Caco-2 (cell line): ENCODE results near the gene C22orf23. TPM values are rescaled to one million over a fixed set of nuclear protein-coding genes. Genes with fewer than 3 reads are reported as not detected.

Experiments used
- BruUV-seq: library from RNA; stranded (reverse); fragments of 400-500 nt; replicated peaks from 2 replicates; lab custom pipeline; 2021; lab: Mats Ljungman, UMichigan
- CTCF ChIA-PET: fragments of 300-600 bp; sonication (Branson Sonifier 250); formaldehyde crosslinking; loops from one replicate; lab custom pipeline; 2022; ENCODE audit warnings: antibody characterized with exemption; lab: Charles Lee
- POLR2A ChIA-PET: fragments of 300-600 bp; sonication (Branson Sonifier 250); formaldehyde crosslinking; loops from one replicate; lab custom pipeline; 2022; ENCODE audit warnings: antibody characterized with exemption; lab: Charles Lee
- DNase-seq, 2 experiments: peaks; one replicate each; pipeline versions ENCODE4 v3.0.0 to v3.0.0-alpha.2; 2020 to 2022
- H3K27me3 ChIP-seq: replicated peaks from 2 replicates; pipeline ENCODE4 v1.6.0; 2011; ENCODE audit warnings: low read length; ENCODE audit not compliant: control insufficient read depth, insufficient read depth
- H3K36me3 ChIP-seq: 2 replicates; pipeline ENCODE4 v1.5.1; 2011; ENCODE audit warnings: low read length; ENCODE audit not compliant: control insufficient read depth, insufficient read depth
- H3K4me1 ChIP-seq: fragments of 250-450 bp; sonication (Bioruptor Pico); 2 replicates; pipeline ENCODE4 v1.5.1; 2020; ENCODE audit warnings: mild to moderate bottlenecking
- H3K4me3 ChIP-seq: 2 replicates; pipeline ENCODE4 v1.5.1; 2011; ENCODE audit warnings: low read depth, mild to moderate bottlenecking, control low read depth, low read length
- H3K9me3 ChIP-seq: fragments of 250-450 bp; sonication (Bioruptor Pico); 2 replicates; pipeline ENCODE4 v1.5.1; 2020; ENCODE audit warnings: mild to moderate bottlenecking, moderate library complexity
- H3K27ac Mint-ChIP-seq: one replicate; pipeline ENCODE4 v1.8.0; 2022; ENCODE audit warnings: mixed read lengths; ENCODE audit not compliant: unreplicated experiment
- H3K27me3 Mint-ChIP-seq: one replicate; pipeline ENCODE4 v1.8.0; 2022; ENCODE audit warnings: mixed read lengths; ENCODE audit not compliant: insufficient read depth, unreplicated experiment
- H3K36me3 Mint-ChIP-seq: one replicate; pipeline ENCODE4 v1.8.0; 2022; ENCODE audit warnings: mild to moderate bottlenecking, mixed read lengths; ENCODE audit not compliant: insufficient read depth, unreplicated experiment
- H3K4me1 Mint-ChIP-seq: one replicate; pipeline ENCODE4 v1.8.0; 2022; ENCODE audit warnings: low read depth, mixed read lengths; ENCODE audit not compliant: unreplicated experiment
- H3K4me3 Mint-ChIP-seq: one replicate; pipeline ENCODE4 v1.8.0; 2022; ENCODE audit warnings: mild to moderate bottlenecking, moderate library complexity, mixed read lengths; ENCODE audit not compliant: unreplicated experiment
- H3K9me3 Mint-ChIP-seq: one replicate; pipeline ENCODE4 v1.8.0; 2022; ENCODE audit warnings: mixed read lengths; ENCODE audit not compliant: unreplicated experiment
- intact Hi-C: fragments of 100-400 bp; cut with micrococcal nuclease; formaldehyde crosslinking; loops from one replicate; pipeline ENCODE4 v1.10.0; 2022; ENCODE audit not compliant: unreplicated experiment
- total RNA-seq: library from RNA; stranded (reverse); gene quantifications from 2 replicates; pipeline ENCODE4 v1.2.3, GENCODE V29; 2022
- TF ChIP-seq, protein P1 (sequence below), 2 experiments: fragments of 200-600 bp in 1 of 2; IDR thresholded peaks; 1 replicate in 1 of 2; 2 replicates in 1 of 2; pipeline versions ENCODE4 v1.5.1 to v1.8.0; 2011 to 2022; ENCODE audit warnings: antibody characterized with exemption in 1 of 2, control low read depth in 1 of 2, inconsistent platforms in 1 of 2, low read depth in 1 of 2, low read length in 1 of 2, mild to moderate bottlenecking in 1 of 2, moderate library complexity in 1 of 2; ENCODE audit not compliant: insufficient read depth in 1 of 2, severe bottlenecking in 1 of 2, unreplicated experiment in 1 of 2

The C22orf23 gene
- total RNA-seq, 1 experiment from 2014 or later = not detected

DNA sequence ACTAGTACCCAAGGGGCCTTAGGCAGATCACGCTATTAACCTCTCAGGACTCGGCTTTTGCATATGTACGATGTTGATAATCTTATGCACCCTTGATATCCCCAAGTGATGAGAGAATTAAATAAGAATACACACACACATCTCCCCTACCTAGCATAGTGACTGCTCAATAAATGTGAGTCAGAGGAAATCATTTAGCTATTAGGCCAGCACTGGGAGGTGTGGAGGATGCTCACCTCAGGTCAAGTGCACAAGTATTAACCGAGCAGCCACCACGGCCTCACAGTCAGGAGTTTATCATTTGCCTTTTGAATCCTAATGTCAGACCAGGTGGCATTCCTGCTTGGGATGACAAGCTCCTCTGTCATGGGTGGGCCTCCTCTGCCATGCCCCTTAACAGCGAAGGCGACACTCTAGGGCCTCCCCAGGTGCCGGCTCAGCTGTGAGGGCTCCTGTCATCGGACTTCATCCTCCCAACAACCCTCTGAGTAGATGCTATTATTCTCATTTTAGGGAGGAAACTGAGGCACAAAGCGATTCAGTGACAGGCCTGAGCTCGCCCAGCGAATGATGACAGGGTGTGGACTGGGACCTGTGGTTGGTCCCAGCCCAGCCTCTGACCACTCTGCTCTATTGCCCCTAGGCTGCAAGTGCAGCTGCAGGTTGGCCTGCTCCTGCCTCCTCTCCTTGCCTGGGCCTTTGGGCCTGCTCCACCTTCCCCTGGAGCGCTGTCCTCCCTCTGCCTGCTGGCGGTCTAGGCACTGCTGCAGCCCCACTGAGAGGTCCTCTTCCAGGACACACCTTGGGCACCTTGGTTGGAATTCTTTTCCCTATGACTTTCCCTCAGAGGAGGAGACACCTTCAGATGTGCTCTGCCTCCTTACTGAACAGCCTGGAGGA is 36.0 kb upstream of the C22orf23 start:
- Mint-ChIP-seq H3K27me3 (no peaks in the 10 kb centered on the region), H3K9me3 (no peaks in the 10 kb centered on the region), H3K36me3 (peaks cover 4% of the 10 kb centered on the region), H3K27ac (no peak overlapping the region), H3K4me3 (no peak overlapping the region), H3K4me1 (no peaks in the 10 kb centered on the region)
- H3K4me3 ChIP-seq = no peak overlapping the region
- intact Hi-C loops = no loop called here
- no peaks in the 10 kb centered on the region for H3K36me3 ChIP-seq
- no TSS peak for BruUV-seq
- H3K4me1 ChIP-seq = no peaks in the 10 kb centered on the region
- TF ChIP-seq, protein P1, sequence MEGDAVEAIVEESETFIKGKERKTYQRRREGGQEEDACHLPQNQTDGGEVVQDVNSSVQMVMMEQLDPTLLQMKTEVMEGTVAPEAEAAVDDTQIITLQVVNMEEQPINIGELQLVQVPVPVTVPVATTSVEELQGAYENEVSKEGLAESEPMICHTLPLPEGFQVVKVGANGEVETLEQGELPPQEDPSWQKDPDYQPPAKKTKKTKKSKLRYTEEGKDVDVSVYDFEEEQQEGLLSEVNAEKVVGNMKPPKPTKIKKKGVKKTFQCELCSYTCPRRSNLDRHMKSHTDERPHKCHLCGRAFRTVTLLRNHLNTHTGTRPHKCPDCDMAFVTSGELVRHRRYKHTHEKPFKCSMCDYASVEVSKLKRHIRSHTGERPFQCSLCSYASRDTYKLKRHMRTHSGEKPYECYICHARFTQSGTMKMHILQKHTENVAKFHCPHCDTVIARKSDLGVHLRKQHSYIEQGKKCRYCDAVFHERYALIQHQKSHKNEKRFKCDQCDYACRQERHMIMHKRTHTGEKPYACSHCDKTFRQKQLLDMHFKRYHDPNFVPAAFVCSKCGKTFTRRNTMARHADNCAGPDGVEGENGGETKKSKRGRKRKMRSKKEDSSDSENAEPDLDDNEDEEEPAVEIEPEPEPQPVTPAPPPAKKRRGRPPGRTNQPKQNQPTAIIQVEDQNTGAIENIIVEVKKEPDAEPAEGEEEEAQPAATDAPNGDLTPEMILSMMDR (IDR thresholded peaks at IDR 0.05; ENCODE audit: insufficient read depth in 1 of 2, low read depth in 1 of 2, low read length in 1 of 2, severe bottlenecking in 1 of 2, unreplicated experiment in 1 of 2) = no peak
- POLR2A ChIA-PET = no interaction called here
- no peaks in the 10 kb centered on the region; the same call in 1 of the 2 replicates for H3K27me3 ChIP-seq
- DNase-seq = no peak
- CTCF ChIA-PET = interaction anchor here (0.9 kb wide), 1 partner anchor 102 kb away, joined by 3 read pairs; no protein-coding TSS in a partner anchor
- no peaks in the 10 kb centered on the region for H3K9me3 ChIP-seq

DNA sequence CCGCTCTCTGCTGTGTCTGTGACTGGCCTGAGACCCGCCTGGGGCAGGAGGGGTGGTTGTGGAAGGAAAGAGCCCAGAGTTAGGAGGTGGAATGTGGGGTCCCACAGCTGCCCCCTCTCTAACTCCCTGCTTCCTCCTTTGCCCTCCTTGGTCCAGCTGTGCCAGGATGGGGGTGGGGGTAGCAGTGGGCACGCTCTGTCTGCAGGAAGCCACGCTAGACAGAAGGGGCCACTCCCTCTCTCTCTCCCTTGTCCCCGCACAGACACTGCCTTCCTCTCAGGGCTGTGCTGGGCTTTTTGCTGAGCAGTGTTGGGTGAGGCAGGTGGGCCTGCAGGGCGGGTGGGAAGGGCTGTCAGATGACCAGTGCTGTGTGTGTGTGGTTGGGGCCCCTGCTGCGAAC is 33.0 kb upstream of the C22orf23 start:
- Histone ChIP-seq H3K4me1 (no peaks in the 10 kb centered on the region), H3K9me3 (no peaks in the 10 kb centered on the region), H3K36me3 (no peaks in the 10 kb centered on the region), H3K27me3 (no peaks in the 10 kb centered on the region; the same call in 1 of the 2 replicates), H3K4me3 (no peak overlapping the region)
- intact Hi-C loops = no loop called here
- no peak overlapping the region for H3K27ac Mint-ChIP-seq
- no peak for DNase-seq
- peaks cover 4% of the 10 kb centered on the region for H3K36me3 Mint-ChIP-seq
- H3K4me1 Mint-ChIP-seq = no peaks in the 10 kb centered on the region
- ChIA-PET CTCF (no interaction called here), POLR2A (no interaction called here)
- no peaks in the 10 kb centered on the region for H3K9me3 Mint-ChIP-seq
- H3K4me3 Mint-ChIP-seq = no peak overlapping the region
- BruUV-seq = no TSS peak
- TF ChIP-seq, protein P1 (IDR thresholded peaks at IDR 0.05; ENCODE audit: insufficient read depth in 1 of 2, low read depth in 1 of 2, low read length in 1 of 2, severe bottlenecking in 1 of 2, unreplicated experiment in 1 of 2) = no peak
- no peaks in the 10 kb centered on the region for H3K27me3 Mint-ChIP-seq

DNA sequence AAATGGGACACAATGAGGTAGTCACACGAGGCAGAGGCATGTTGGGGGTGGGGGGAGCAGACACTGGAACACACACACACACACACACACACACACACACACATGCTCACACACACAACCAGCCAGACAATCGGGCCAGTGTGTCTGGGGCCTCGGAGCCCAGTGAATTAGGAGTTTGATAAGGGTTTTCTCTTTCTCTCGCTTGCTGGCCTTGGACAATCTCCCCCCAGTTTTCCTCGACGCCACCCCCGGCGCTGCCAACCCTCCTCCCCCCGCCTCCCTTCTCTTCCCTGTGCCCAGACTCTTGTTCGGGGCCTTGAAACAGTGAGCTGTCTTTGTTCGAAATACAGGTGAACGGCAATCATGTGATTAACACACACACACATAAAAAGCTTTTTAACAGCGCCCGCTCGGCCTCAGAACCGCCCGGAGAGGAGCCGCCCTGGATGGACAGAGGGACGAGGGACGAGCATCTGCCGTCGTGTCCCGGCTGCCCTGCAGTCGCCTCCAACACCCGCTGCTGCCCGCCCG is 32.4 kb upstream of the C22orf23 start:
- no peak for DNase-seq
- H3K4me3 ChIP-seq = no peak overlapping the region
- H3K4me1 ChIP-seq = no peaks in the 10 kb centered on the region
- ChIA-PET CTCF (no interaction called here), POLR2A (no interaction called here)
- intact Hi-C loops = no loop called here
- no peaks in the 10 kb centered on the region for H3K36me3 ChIP-seq
- H3K27ac Mint-ChIP-seq = no peak overlapping the region
- no peaks in the 10 kb centered on the region for H3K9me3 Mint-ChIP-seq
- no peaks in the 10 kb centered on the region; the same call in 1 of the 2 replicates for H3K27me3 ChIP-seq
- H3K27me3 Mint-ChIP-seq = no peaks in the 10 kb centered on the region
- no peak overlapping the region for H3K4me3 Mint-ChIP-seq
- TF ChIP-seq, protein P1 (IDR thresholded peaks at IDR 0.05; ENCODE audit: insufficient read depth in 1 of 2, low read depth in 1 of 2, low read length in 1 of 2, severe bottlenecking in 1 of 2, unreplicated experiment in 1 of 2) = no peak
- BruUV-seq = no TSS peak
- H3K36me3 Mint-ChIP-seq = peaks cover 4% of the 10 kb centered on the region
- H3K4me1 Mint-ChIP-seq = no peaks in the 10 kb centered on the region
- no peaks in the 10 kb centered on the region for H3K9me3 ChIP-seq
